Right atrium auricular region (tissue), 2 donors: Measurements from ENCODE around the gene DOCK1. TPM values are rescaled to one million over a fixed set of nuclear protein-coding genes. Genes with fewer than 3 reads are reported as not detected.

ENCODE experiments used
- DNase-seq: peaks from one replicate; pipeline ENCODE4 v3.0.0-alpha.2; 2019; ENCODE audit warnings: low spot score
- H3K27ac ChIP-seq, 2 donors: fragments of 200-600 bp; sonication (generic); 1 replicate in 1 of 2; 2 replicates in 1 of 2; pipeline ENCODE4 v1.5.1; 2016 to 2019
- H3K27me3 ChIP-seq, 2 donors: fragments of 200-600 bp; sonication (generic); one replicate each; pipeline versions ENCODE4 v1.5.1 to v1.6.0; 2017 to 2019
- H3K36me3 ChIP-seq: fragments of 200-600 bp; sonication (generic); one replicate; pipeline ENCODE4 v1.5.1; 2016
- H3K4me1 ChIP-seq, 2 donors: fragments of 200-600 bp; sonication (generic); one replicate each; pipeline versions ENCODE4 v1.5.1 to v1.6.0; 2017 to 2019
- H3K4me3 ChIP-seq, 2 donors: fragments of 200-600 bp; sonication (generic); 1 replicate in 1 of 2; 2 replicates in 1 of 2; pipeline ENCODE4 v1.5.1; 2017 to 2019; ENCODE audit warnings: mild to moderate bottlenecking in 1 of 2, moderate library complexity in 1 of 2
- H3K9me3 ChIP-seq, 2 donors: fragments of 200-600 bp; sonication (generic); one replicate each; pipeline ENCODE4 v1.5.1; 2019
- CTCF ChIP-seq, 2 donors: fragments of 200-600 bp; sonication (generic); IDR thresholded peaks; one replicate each; pipeline ENCODE4 v1.5.1; 2019; ENCODE audit warnings: antibody characterized with exemption in 2 of 2
- total RNA-seq, 2 donors: library from RNA; depleted of rRNA; stranded (reverse); fragments of >200 nt; gene quantifications; one replicate each; pipeline ENCODE4 v1.1.0, GENCODE V29; 2016

The DOCK1 gene
- total RNA-seq, 2 donors from 2014 or later = 13.0 to 16.8 TPM

- no peaks in the 10 kb centered on the region for H3K36me3 ChIP-seq
- H3K9me3 ChIP-seq = no peaks in the 10 kb centered on the region
- H3K27me3 ChIP-seq = no peaks in the 10 kb centered on the region
- H3K4me1 ChIP-seq = peaks cover 0 to 13% of the 10 kb centered on the region in 2 donors
- no peak for TF ChIP-seq CTCF (IDR thresholded peaks at IDR 0.05)
- H3K27ac ChIP-seq = peak overlapping the region in 1 of 2 donors; percentile 31
- H3K4me3 ChIP-seq = no peak overlapping the region
- DNase-seq = peak; percentile 59
Observed at GRCh38 chr10:127154831-127155620, 249.8 kb downstream of the DOCK1 start.

GRCh38 chr10:127157089-127157488 is 251.9 kb downstream of the DOCK1 start:
- H3K27ac ChIP-seq = no peak overlapping the region
- H3K27me3 ChIP-seq = no peaks in the 10 kb centered on the region
- no peak for TF ChIP-seq CTCF (IDR thresholded peaks at IDR 0.05)

GRCh38 chr10:127157506-127158200 is 252.4 kb downstream of the DOCK1 start:
- no peaks in the 10 kb centered on the region for H3K9me3 ChIP-seq
- no peaks in the 10 kb centered on the region for H3K27me3 ChIP-seq
- no peak for TF ChIP-seq CTCF (IDR thresholded peaks at IDR 0.05)
- no peak overlapping the region for H3K4me3 ChIP-seq
- peaks cover 0 to 13% of the 10 kb centered on the region in 2 donors for H3K4me1 ChIP-seq
- no peak overlapping the region for H3K27ac ChIP-seq
- no peak for DNase-seq
- no peaks in the 10 kb centered on the region for H3K36me3 ChIP-seq

More at GRCh38 chr10:127157089-127157488, 251.9 kb downstream of the DOCK1 start:
- Histone ChIP-seq H3K9me3 (no peaks in the 10 kb centered on the region), H3K36me3 (no peaks in the 10 kb centered on the region), H3K4me1 (peaks cover 0 to 13% of the 10 kb centered on the region in 2 donors), H3K4me3 (no peak overlapping the region)
- no peak for DNase-seq

GRCh38 chr10:127158662-127159061 is 253.4 kb downstream of the DOCK1 start:
- no peaks in the 10 kb centered on the region for H3K9me3 ChIP-seq
- H3K27me3 ChIP-seq = no peaks in the 10 kb centered on the region
- H3K27ac ChIP-seq = no peak overlapping the region
- no peaks in the 10 kb centered on the region for H3K36me3 ChIP-seq
- peaks cover 0 to 13% of the 10 kb centered on the region in 2 donors for H3K4me1 ChIP-seq
- no peak for DNase-seq
- H3K4me3 ChIP-seq = no peak overlapping the region
- TF ChIP-seq CTCF (IDR thresholded peaks at IDR 0.05) = no peak

- Histone ChIP-seq H3K27me3 (no peaks in the 10 kb centered on the region), H3K4me1 (peaks cover 0 to 13% of the 10 kb centered on the region in 2 donors), H3K27ac (no peak overlapping the region), H3K4me3 (no peak overlapping the region), H3K36me3 (no peaks in the 10 kb centered on the region), H3K9me3 (no peaks in the 10 kb centered on the region)
- DNase-seq = no peak
- no peak for TF ChIP-seq CTCF (IDR thresholded peaks at IDR 0.05)
Observed at GRCh38 chr10:127159648-127160245, 254.5 kb downstream of the DOCK1 start.
